Activated T-helper 17 cell treated with anti-CD3 and anti-CD28 coated beads, Interleukin-2, amount 50 U/mL, for 72 hours (primary cell): ENCODE measurements around the gene ADCY7. TPM values are rescaled to one million over a fixed set of nuclear protein-coding genes. Genes with fewer than 3 reads are reported as not detected.

ENCODE experiments used
- ATAC-seq: fragments of 150-1000 bp; cut with Tn5 transposase; replicated peaks from 2 replicates; pipeline ENCODE4 v1.10.0; 2021; ENCODE audit warnings: mild to moderate bottlenecking, moderate library complexity
- H3K27ac Mint-ChIP-seq: one replicate; pipeline ENCODE4 v1.8.0; 2022; ENCODE audit warnings: mixed read lengths
- H3K27me3 Mint-ChIP-seq: one replicate; pipeline ENCODE4 v1.8.0; 2022; ENCODE audit warnings: mixed read lengths
- H3K36me3 Mint-ChIP-seq: one replicate; pipeline ENCODE4 v1.8.0; 2022; ENCODE audit warnings: low read depth, mild to moderate bottlenecking, mixed read lengths
- H3K4me1 Mint-ChIP-seq: one replicate; pipeline ENCODE4 v1.8.0; 2022; ENCODE audit warnings: mixed read lengths
- H3K4me3 Mint-ChIP-seq: one replicate; pipeline ENCODE4 v1.8.0; 2022; ENCODE audit warnings: mild to moderate bottlenecking, mixed read lengths
- H3K9me3 Mint-ChIP-seq: one replicate; pipeline ENCODE4 v1.8.0; 2022; ENCODE audit warnings: mixed read lengths
- total RNA-seq, 2 donors: library from RNA; stranded (reverse); gene quantifications; one replicate each; pipeline ENCODE4 v1.2.3, GENCODE V29; 2022

ADCY7 gene
- total RNA-seq, 2 donors from 2014 or later = 156 to 173 TPM

DNA sequence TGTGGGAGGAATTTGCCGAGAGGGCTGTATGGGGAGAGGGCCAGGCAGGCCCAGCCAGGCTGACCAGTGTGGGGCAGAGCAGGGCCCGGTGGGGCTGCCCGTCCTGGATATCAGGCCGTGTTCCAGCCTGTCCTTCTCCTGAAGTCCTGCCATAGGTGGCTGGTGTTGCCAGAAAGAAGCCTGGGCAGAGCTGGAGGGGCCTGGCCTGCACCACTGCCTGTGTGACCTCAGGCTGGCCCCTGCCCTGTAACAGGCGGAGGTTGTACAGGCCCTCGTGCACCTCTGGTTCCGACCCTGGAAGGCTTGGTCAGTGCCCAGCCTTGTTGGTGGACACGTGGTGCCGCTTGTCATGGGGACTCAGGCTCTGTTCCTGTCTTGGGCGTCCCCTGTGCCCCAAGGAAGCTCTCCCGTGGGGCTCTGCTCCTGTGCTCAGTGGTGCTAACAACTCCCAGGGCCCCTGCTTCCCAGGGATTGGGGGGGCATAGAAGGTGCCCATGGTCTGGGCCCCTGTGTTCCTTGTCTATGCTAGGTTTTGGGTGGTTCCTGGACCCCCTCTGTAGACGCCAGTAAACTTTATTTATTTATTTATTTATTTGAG is 33.3 kb downstream of the ADCY7 start:
- no peak overlapping the region for H3K4me3 Mint-ChIP-seq
- H3K36me3 Mint-ChIP-seq = peaks cover 81% of the 10 kb centered on the region
- no peak overlapping the region for H3K27ac Mint-ChIP-seq
- no peaks in the 10 kb centered on the region for H3K27me3 Mint-ChIP-seq
- H3K4me1 Mint-ChIP-seq = no peaks in the 10 kb centered on the region
- ATAC-seq = no peak
- no peaks in the 10 kb centered on the region for H3K9me3 Mint-ChIP-seq

- Mint-ChIP-seq H3K36me3 (peaks cover 71% of the 10 kb centered on the region), H3K4me1 (no peaks in the 10 kb centered on the region), H3K27ac (no peak overlapping the region), H3K9me3 (no peaks in the 10 kb centered on the region), H3K4me3 (no peak overlapping the region), H3K27me3 (no peaks in the 10 kb centered on the region)
- no peak for ATAC-seq
These were observed 34.7 kb downstream of the ADCY7 start for GRCh38 chr16:50300942-50301625.

GRCh38 chr16:50301626-50302471 is 35.5 kb downstream of the ADCY7 start:
- peaks cover 70% of the 10 kb centered on the region for H3K36me3 Mint-ChIP-seq
- no peaks in the 10 kb centered on the region for H3K4me1 Mint-ChIP-seq
- H3K27me3 Mint-ChIP-seq = no peaks in the 10 kb centered on the region
- H3K9me3 Mint-ChIP-seq = no peaks in the 10 kb centered on the region
- peak overlapping the region; percentile 28 for H3K27ac Mint-ChIP-seq
- H3K4me3 Mint-ChIP-seq = no peak overlapping the region
- ATAC-seq = no peak

DNA sequence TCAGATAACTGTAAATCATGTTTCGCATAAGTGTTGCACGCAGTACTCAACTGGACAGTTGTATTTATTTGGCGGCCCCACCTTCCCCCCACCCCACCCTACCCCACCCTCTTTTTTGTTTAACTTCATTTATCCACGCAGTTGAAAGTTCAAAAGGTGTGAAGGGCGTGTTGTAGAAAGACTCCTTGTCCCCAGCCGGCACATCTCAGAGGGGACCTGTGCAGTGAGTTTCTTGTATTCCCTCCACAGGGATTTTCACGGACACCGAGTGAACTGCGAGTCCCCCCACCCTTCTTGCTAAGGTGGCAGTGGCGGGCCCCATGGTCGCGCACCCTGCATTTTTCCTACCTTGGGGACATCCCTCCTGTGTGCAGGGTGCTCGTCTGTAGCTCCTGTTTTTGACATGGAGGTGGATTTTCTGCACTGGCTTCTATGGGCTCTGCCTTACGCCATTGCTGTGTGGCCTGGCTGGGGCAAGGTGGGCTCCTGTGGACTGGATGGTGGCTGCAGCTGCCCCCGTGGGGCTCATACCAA is 36.2 kb downstream of the ADCY7 start:
- Mint-ChIP-seq H3K27me3 (no peaks in the 10 kb centered on the region), H3K27ac (peak overlapping the region; percentile 28), H3K9me3 (no peaks in the 10 kb centered on the region), H3K4me3 (no peak overlapping the region), H3K36me3 (peaks cover 70% of the 10 kb centered on the region), H3K4me1 (peaks cover 5% of the 10 kb centered on the region)
- no peak for ATAC-seq

- peak overlapping the region; percentile 28 for H3K27ac Mint-ChIP-seq
- H3K4me3 Mint-ChIP-seq = no peak overlapping the region
These were observed 36.8 kb downstream of the ADCY7 start for GRCh38 chr16:50303041-50303604.

GRCh38 chr16:50303605-50304466 is 37.5 kb downstream of the ADCY7 start:
- no peak for ATAC-seq
- H3K27ac Mint-ChIP-seq = no peak overlapping the region
- peaks cover 6% of the 10 kb centered on the region for H3K4me1 Mint-ChIP-seq
- no peaks in the 10 kb centered on the region for H3K27me3 Mint-ChIP-seq
- H3K9me3 Mint-ChIP-seq = no peaks in the 10 kb centered on the region
- H3K36me3 Mint-ChIP-seq = peaks cover 64% of the 10 kb centered on the region
- H3K4me3 Mint-ChIP-seq = no peak overlapping the region

More at GRCh38 chr16:50303041-50303604, 36.8 kb downstream of the ADCY7 start:
- Mint-ChIP-seq H3K4me1 (peaks cover 6% of the 10 kb centered on the region), H3K9me3 (no peaks in the 10 kb centered on the region), H3K36me3 (peaks cover 69% of the 10 kb centered on the region), H3K27me3 (no peaks in the 10 kb centered on the region)
- no peak for ATAC-seq

DNA sequence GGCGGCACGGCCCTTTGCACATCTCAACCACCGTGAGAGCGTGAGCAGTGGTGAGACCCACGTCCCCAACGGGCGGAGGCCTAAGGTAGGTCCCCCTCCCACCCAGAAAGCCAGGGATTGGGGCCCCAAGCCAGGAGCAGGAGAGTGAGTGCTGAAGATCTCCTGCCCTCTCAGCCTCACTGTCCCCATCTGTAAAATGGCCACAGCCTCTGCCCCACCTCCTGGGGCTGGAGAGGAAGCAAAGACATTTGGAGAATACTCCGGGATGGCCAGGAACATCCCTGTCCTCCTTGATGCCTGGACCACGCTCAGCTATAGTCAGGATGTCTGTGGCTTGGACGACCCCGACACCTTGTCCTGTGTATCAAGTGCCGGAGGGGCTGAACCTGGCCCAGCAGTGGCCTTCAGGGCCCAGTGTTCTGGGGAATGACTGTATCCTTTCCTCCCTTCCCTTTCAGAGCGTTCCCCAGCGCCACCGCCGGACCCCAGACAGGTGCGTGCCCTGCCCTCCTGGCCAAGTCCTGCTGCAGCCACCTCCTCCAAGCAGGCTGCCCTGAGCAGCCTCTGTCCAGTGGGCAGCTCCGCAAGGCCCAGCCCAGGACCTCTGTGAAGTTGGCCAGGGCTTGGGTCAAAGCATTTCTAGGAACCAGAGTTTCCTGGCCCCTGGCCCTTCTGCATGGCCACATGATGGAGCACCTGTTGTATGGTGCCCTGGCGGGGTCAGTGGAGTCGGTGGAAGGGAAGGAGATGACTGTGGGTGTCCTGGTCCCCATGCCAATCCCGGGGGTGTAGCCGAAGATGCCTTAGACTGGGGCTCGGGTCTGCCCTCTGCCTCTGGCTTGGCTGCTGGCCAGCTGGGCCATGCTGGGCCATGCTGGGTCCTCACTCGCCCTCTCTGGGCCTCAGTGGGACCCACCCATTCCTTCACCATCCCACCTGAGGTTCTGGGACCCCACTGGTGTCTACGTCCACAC is 38.4 kb downstream of the ADCY7 start:
- no peaks in the 10 kb centered on the region for H3K9me3 Mint-ChIP-seq
- peaks cover 6% of the 10 kb centered on the region for H3K4me1 Mint-ChIP-seq
- H3K4me3 Mint-ChIP-seq = no peak overlapping the region
- no peaks in the 10 kb centered on the region for H3K27me3 Mint-ChIP-seq
- ATAC-seq = no peak
- H3K36me3 Mint-ChIP-seq = peaks cover 71% of the 10 kb centered on the region
- H3K27ac Mint-ChIP-seq = no peak overlapping the region

- H3K4me3 Mint-ChIP-seq = no peak overlapping the region
- no peak for ATAC-seq
- H3K9me3 Mint-ChIP-seq = no peaks in the 10 kb centered on the region
- H3K36me3 Mint-ChIP-seq = peaks cover 76% of the 10 kb centered on the region
- H3K27me3 Mint-ChIP-seq = no peaks in the 10 kb centered on the region
- H3K4me1 Mint-ChIP-seq = peaks cover 13% of the 10 kb centered on the region
- H3K27ac Mint-ChIP-seq = no peak overlapping the region
These were observed 39.2 kb downstream of the ADCY7 start for GRCh38 chr16:50305441-50306061.

DNA sequence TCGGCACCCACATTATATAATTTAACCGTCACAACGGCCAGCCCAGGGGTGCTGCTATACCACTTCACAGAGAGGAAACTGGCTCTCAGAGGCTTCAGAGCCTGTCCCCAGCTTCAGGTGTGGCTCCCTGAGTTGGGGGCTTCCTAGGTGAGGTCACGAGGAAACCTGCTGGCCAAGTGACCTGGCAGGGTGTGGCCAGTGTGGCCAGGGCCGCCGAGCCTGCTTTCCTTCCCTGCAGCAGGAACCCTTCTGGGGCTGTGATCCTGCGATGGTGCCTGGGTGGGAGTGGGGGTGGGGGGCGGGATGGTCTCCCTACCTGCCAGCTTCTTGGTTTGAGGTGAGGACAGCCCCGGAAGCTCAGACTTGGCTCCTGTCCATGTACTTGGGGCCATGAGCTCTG is 39.9 kb downstream of the ADCY7 start:
- H3K27ac Mint-ChIP-seq = peak overlapping the region; percentile 78
- H3K4me1 Mint-ChIP-seq = peaks cover 13% of the 10 kb centered on the region
- ATAC-seq = no peak
- no peaks in the 10 kb centered on the region for H3K9me3 Mint-ChIP-seq
- peaks cover 72% of the 10 kb centered on the region for H3K36me3 Mint-ChIP-seq
- H3K27me3 Mint-ChIP-seq = no peaks in the 10 kb centered on the region
- no peak overlapping the region for H3K4me3 Mint-ChIP-seq

DNA sequence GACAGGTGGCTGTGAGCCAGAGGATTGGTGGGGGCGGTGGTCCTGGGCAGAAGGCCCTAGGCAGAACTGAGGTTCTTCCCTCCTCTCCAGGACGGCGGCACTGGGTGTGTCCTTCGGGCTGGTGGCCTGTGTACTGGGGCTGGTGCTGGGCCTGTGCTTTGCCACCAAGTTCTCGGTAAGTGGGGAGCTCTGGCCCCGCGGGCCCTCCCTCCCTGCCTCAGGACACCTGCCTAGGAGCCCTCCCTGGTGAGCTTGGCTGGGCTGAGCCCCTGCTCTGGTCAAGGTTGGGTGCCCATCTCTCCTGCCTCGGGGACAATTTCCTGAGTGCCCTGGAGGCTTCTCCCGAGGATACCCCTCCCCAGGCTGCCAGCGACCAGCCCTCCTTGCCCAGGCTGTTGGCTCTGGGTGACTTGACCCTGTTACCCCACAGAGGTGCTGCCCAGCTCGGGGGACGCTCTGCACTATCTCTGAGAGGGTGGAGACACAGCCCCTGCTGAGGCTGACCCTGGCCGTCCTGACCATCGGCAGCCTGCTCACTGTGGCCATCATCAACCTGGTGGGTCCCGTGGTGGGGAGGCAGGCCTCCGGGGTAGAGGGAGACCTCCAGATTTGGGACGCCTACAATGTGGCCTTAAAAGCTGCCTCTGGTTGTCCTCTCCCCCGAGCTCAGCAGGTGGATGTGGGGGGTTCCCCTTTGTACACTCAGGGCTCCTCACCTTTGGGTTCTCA is 42.0 kb downstream of the ADCY7 start:
- Mint-ChIP-seq H3K4me3 (no peak overlapping the region), H3K27me3 (no peaks in the 10 kb centered on the region), H3K9me3 (no peaks in the 10 kb centered on the region), H3K4me1 (peaks cover 15% of the 10 kb centered on the region), H3K27ac (peak overlapping the region; percentile 78), H3K36me3 (peaks cover 72% of the 10 kb centered on the region)
- no peak for ATAC-seq

DNA sequence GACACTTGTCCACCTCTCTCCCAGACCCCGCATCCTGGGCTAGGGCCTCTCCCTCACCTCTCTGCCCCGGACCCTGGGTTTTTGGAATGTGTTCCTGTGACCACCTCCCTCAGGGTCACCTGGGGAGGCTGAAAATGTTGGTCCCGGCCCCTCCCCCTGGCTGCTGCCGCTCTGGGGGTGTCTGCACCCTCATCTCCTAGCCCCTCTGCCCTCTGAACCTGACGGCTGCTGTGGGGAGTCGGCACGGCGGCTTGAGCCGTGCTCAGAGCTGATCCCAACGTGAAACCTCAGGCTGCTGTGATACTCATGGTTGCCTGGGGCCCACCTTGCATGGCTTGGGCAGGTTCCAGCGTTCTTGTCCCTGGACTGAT is 42.8 kb downstream of the ADCY7 start:
- H3K27ac Mint-ChIP-seq = peak overlapping the region; percentile 78
- peaks cover 20% of the 10 kb centered on the region for H3K4me1 Mint-ChIP-seq
- H3K27me3 Mint-ChIP-seq = no peaks in the 10 kb centered on the region
- no peak for ATAC-seq
- no peaks in the 10 kb centered on the region for H3K9me3 Mint-ChIP-seq
- H3K36me3 Mint-ChIP-seq = peaks cover 72% of the 10 kb centered on the region
- no peak overlapping the region for H3K4me3 Mint-ChIP-seq
